GM21526 (cell line): ENCODE measurements around the gene SERPINB8.
"Not testable (repeated sequence)": the region's sequence is repeated elsewhere in the genome, so short reads cannot be mapped to it uniquely, and the experiment has no call there.

Source experiments
- ATAC-seq: cut with Tn5 transposase; IDR thresholded peaks from one replicate; pipeline ENCODE4 v1.9.1; 2021; ENCODE audit warnings: moderate library complexity; ENCODE audit not compliant: unreplicated experiment, low FRiP score

SERPINB8 gene, protein sequence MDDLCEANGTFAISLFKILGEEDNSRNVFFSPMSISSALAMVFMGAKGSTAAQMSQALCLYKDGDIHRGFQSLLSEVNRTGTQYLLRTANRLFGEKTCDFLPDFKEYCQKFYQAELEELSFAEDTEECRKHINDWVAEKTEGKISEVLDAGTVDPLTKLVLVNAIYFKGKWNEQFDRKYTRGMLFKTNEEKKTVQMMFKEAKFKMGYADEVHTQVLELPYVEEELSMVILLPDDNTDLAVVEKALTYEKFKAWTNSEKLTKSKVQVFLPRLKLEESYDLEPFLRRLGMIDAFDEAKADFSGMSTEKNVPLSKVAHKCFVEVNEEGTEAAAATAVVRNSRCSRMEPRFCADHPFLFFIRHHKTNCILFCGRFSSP

GRCh38 chr18:63969942-63970808, at the start of gene SERPINB8:
Gene SERPINB8 (plus strand): TSS chr18:63970081. CDS start chr18:63978309, 8,228 bp downstream.
- peak; percentile 94 for ATAC-seq

DNA sequence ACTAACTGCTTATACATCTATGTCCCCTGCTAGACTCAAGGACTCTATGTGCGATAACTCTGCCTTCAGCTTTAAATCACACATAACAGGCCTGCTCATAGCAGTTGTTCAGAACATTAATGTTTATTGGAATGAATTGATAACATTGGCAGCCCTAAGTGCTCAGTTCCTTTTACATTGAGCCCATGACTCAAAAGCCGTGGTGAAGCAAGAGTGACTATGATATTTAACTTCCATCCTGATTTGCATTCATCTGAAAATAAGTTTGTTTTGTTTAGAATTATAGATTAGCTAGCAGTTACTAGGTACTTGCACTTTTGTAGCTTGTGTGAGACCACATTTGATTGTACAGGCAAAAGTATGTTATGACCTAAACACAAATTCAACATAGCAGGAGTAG, 47.8 kb upstream of the SERPINB8 start:
- no peak for ATAC-seq

GRCh38 chr18:63924551-63924950, 45.3 kb upstream of the SERPINB8 start:
- ATAC-seq = no peak

DNA sequence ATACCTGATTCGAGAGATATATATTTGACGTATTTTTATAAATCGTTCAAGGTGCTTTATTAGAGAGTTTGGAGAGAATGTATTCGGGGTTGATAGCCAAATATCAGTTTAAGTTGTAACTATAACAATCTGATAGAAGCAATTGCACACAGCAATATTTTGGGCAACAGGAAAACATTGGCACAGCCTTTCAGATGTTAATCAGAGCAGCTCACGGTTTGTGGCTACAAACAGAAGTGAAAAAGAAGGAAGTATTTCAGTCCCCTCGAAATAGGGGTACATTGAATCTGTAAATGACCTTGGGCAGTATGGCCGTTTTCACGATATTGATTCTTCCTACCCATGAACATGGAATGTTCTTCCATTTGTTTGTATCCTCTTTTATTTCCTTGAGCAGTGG, 41.5 kb upstream of the SERPINB8 start:
- ATAC-seq = no peak

GRCh38 chr18:63929369-63929768, 40.5 kb upstream of the SERPINB8 start:
- not testable (repeated sequence) for ATAC-seq

GRCh38 chr18:63930773-63931354, 39.0 kb upstream of the SERPINB8 start:
- ATAC-seq = no peak

DNA sequence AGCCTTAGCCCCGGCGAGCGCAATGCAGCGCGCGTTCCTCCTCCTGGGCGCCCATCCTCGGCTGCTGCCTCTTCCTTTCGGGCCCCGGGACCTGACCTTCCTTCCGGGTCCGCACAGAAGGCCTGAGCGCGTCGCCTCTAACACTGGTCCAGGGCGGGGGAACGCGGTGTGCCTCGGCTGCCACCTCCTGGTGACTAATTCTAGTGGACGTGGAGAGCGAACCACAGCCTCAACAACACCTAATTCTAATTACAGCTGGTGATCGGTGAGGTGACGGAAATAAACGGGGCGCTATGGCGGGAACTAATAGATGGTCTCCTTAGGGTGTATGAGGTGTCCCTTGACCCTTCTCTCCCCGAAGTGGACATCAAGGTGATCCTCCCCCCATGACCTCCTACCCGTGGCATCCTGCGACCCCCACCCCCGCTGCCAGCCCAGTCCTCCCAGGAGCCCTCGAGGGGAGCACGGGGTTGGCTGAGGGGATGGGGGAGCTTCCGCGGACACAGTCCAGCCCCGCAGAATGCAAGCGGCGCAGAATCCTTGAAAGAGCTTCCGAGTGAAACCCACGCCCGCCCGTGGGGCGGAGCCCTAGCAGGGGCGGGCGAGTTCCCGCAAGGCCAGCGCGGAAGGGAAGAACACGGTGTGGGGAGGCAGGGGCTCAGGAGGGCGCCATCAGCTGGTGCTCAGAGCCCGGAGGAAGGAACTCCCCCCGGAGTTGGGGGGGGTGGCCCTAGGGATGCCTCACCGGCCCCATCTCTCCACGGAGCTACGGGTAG, 33.5 kb upstream of the SERPINB8 start:
- peak; percentile 99 for ATAC-seq

- no peak for ATAC-seq
These were observed 32.9 kb upstream of the SERPINB8 start for GRCh38 chr18:63936932-63937393.

DNA sequence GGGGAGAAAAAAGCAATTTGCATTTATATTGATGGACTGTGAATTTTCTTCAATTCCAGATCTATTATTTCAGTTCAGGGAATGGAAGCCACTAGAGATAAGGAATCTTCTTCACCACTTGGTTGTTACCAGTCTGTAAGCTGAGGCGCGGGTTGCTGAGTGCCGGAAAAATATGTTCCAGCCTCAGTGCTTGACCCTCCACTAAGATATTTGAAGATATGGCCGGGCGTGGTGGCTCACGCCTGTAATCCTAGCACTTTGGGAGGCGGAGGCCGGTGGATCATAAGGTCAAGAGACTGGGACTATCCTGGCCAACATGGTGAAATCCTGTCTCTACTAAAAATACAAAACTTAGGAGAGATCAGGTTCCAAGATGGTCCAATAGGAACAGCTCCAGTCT, 29.9 kb upstream of the SERPINB8 start:
- ATAC-seq = no peak

GRCh38 chr18:63940543-63941050, 29.3 kb upstream of the SERPINB8 start:
- ATAC-seq = not testable (repeated sequence)

- ATAC-seq = no peak
These were observed 22.7 kb upstream of the SERPINB8 start for GRCh38 chr18:63947051-63947790.

DNA sequence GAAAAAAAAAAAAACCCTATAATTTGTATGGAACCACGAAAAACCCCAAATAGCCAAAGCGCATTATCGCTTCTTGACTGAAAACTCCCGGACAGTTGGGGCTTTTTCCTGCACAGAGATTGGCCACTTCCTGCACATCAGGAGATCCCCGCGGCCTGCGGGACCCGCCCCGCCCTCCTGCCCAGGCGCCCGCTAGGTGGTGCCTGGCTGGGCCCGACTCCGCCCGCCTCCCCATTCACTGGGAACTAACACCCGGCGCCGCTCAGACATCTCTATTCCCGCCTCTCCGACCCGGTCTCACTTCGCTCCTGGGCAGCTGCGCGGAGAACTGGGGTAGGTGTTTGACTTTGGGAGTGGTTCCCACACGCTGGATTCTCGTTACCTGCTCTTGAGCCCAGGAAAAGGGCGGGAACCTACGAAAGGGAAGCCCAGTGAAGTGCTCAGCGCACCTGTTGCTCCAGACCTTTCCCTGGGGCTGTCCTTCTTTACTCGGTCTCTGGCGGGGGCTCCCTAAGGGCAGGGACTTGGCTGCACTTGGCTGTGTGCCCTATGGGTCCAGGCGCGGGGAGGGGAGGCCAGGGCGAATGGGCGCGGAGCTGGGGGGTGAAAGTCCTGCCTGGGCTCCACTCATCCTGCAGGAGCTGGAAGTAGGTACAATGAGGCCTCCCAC, 20.7 kb upstream of the SERPINB8 start, which contains the start of gene HMSD:
Gene HMSD, plus strand, starts transcription at position 234 of the 670 bp plus-strand sequence. CDS start 4,155 bp downstream, outside the sequence.
- ATAC-seq = peak; percentile 94

- ATAC-seq = peak; percentile 49
These were observed 18.6 kb upstream of the SERPINB8 start for GRCh38 chr18:63951302-63951705.

- ATAC-seq = no peak
These were observed 16.1 kb upstream of the SERPINB8 start for GRCh38 chr18:63953811-63954210.

DNA sequence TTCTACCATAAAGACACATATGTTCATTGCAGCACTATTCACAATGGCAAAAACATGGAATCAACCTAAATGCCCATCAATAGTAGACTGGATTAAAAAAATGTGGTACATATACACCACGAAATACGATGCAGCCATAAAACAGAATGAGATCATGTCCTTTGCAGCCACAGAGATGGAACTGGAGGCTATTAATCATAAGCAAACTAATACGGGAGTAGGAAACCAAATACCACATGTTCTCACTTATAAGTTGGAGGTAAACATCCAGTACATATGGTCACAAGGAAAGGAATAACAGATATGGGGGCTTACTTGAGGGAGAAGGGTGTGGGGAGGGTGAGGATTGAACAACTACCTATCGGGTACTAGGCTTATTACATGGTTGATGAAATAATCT, 13.1 kb upstream of the SERPINB8 start:
- ATAC-seq = no peak

GRCh38 chr18:63960891-63961290, 9.0 kb upstream of the SERPINB8 start:
- no peak for ATAC-seq

- no peak for ATAC-seq
These were observed 8.4 kb upstream of the SERPINB8 start for GRCh38 chr18:63961435-63961980.

DNA sequence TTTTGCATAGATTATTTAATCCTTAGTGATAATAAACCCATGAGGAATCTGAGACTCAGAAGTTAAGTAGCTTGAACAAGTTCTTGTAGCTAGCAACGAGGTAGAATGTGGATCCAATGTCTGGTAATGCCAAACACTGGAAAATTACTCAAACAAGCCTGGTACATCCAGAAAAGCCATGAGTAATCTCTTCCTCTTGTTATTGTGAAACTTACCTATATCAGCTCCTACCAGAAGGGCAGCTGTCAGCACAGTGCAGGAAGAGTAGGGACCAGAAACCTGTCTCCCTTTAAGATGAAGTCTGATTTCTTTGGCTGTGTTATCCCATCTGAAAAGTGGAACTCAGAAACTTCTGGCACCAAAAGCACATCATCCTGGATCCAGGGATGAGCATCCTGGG, 7.7 kb upstream of the SERPINB8 start:
- no peak for ATAC-seq
